Activated CD8-positive, alpha-beta T cell treated with anti-CD3 and anti-CD28 coated beads, Interleukin-2, amount 10 ng/mL, durations not matched to agents 7 days and 5 days (primary cell): Measurements from ENCODE around the gene OXCT1. TPM values are rescaled to one million over a fixed set of nuclear protein-coding genes. Genes with fewer than 3 reads are reported as not detected.

ENCODE experiments used
- ATAC-seq: fragments of 150-1000 bp; cut with Tn5 transposase; one replicate; pipeline ENCODE4 v1.10.0; 2021; ENCODE audit warnings: moderate library complexity
- CTCF ChIA-PET: fragments of 350-600 bp; sonication (Branson Sonifier 250); formaldehyde crosslinking; loops from one replicate; lab custom pipeline; 2021; ENCODE audit warnings: antibody characterized with exemption; lab: Charles Lee
- POLR2A ChIA-PET: fragments of 350-600 bp; sonication (Branson Sonifier 250); formaldehyde crosslinking; loops from one replicate; lab custom pipeline; 2021; ENCODE audit warnings: antibody characterized with exemption; lab: Charles Lee
- DNase-seq: peaks from one replicate; pipeline ENCODE4 v3.0.0-alpha.2; 2020
- H3K27ac Mint-ChIP-seq: one replicate; pipeline ENCODE4 v1.8.0; 2021; ENCODE audit warnings: mild to moderate bottlenecking, mixed read lengths
- H3K27me3 Mint-ChIP-seq: one replicate; pipeline ENCODE4 v1.8.0; 2021; ENCODE audit warnings: low read depth, mixed read lengths
- H3K36me3 Mint-ChIP-seq: one replicate; pipeline ENCODE4 v1.8.0; 2021; ENCODE audit warnings: low read depth, mixed read lengths
- H3K4me1 Mint-ChIP-seq: one replicate; pipeline ENCODE4 v1.8.0; 2021; ENCODE audit warnings: low read depth, mixed read lengths
- H3K4me3 Mint-ChIP-seq: one replicate; pipeline ENCODE4 v1.8.0; 2021; ENCODE audit warnings: mild to moderate bottlenecking, mixed read lengths
- H3K9me3 Mint-ChIP-seq: one replicate; pipeline ENCODE4 v1.8.0; 2022; ENCODE audit warnings: mixed read lengths; ENCODE audit not compliant: insufficient read depth
- total RNA-seq, 2 experiments: library from RNA; stranded (reverse); gene quantifications; one replicate each; pipeline ENCODE4 v1.2.3, GENCODE V29; 2021

OXCT1 gene
- total RNA-seq, 2 experiments from 2014 or later: 59.3 to 61.0 TPM

DNA sequence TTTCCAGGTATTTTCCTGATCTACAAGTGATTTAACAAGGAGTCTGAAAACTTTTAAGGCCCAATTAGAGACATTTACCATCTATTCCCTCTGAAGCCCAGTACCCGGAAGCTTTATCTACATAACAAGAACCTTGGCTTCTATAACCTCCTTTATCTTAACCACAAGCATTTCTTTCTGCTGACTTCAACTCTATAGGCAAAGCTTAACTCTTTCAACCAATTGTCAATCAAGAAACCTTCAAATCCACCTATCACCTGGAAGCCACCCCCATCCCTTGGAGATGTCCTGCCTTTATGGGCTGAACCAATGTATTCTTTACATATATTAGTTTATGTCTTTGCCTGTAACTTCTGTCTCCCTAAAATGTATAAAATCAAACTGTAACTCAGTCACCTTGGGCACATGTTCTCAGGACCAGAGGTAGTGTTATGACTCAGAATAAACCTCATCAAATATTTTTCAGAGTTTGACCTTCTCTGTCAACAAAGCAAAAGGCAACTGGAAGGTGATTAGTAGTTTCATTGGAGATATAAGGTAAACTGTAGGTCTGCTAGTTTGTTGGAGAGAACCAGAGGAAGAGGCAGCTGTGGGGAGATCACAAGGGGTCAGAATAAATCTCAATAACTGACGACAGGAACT lies 21.0 kb upstream of the OXCT1 start:
- ChIA-PET POLR2A (interaction anchor here (1.3 to 2.1 kb wide), 3 partner anchors 13 to 21 kb away, joined by 3 to 9 read pairs (median 5); partner anchors contain the start of genes OXCT1 and RIMOC1), CTCF (interaction anchor here (1.2 to 1.7 kb wide), 4 partner anchors 13 to 35 kb away, joined by 3 to 4 read pairs (median 4); partner anchors contain the start of gene RIMOC1)
- peak; percentile 51 for ATAC-seq
- H3K27me3 Mint-ChIP-seq: peaks cover 21% of the 10 kb centered on the region
- H3K9me3 Mint-ChIP-seq: no peaks in the 10 kb centered on the region
- DNase-seq: no peak
- no peaks in the 10 kb centered on the region for H3K36me3 Mint-ChIP-seq
- no peak overlapping the region for H3K4me3 Mint-ChIP-seq
- H3K27ac Mint-ChIP-seq: no peak overlapping the region
- H3K4me1 Mint-ChIP-seq: peaks cover 22% of the 10 kb centered on the region

DNA sequence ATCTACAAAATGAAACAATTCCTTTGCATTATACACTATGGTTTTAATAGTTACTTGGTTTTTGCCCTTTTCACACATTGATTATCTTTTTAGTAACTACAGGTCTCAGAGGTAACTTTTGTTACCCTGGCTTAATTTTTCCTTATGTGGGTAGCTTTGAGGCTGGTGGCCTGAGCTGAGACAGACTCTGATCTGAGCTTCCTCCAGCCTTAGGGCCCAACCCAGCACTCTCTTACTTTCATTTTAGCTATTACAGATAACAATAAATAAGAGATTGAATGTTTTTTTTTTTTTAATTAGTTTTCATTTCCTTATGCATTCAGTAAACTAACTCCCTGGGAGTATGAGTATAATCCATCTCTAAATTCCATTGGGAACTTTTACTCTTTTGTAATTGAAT lies 15.1 kb upstream of the OXCT1 start:
- peaks cover 12% of the 10 kb centered on the region for H3K4me1 Mint-ChIP-seq
- ChIA-PET POLR2A (interaction anchor here (1.1 to 1.2 kb wide), 2 partner anchors 15 to 18 kb away, joined by 3 read pairs; partner anchors contain the start of genes OXCT1 and RIMOC1), CTCF (interaction anchor here (1.3 kb wide), 1 partner anchor 8 kb away, joined by 5 read pairs; no protein-coding TSS in a partner anchor)
- no peaks in the 10 kb centered on the region for H3K36me3 Mint-ChIP-seq
- ATAC-seq (peak; percentile 51), DNase-seq (no peak)
- peaks cover 10% of the 10 kb centered on the region for H3K27me3 Mint-ChIP-seq
- H3K4me3 Mint-ChIP-seq: no peak overlapping the region
- no peak overlapping the region for H3K27ac Mint-ChIP-seq
- H3K9me3 Mint-ChIP-seq: no peaks in the 10 kb centered on the region

DNA sequence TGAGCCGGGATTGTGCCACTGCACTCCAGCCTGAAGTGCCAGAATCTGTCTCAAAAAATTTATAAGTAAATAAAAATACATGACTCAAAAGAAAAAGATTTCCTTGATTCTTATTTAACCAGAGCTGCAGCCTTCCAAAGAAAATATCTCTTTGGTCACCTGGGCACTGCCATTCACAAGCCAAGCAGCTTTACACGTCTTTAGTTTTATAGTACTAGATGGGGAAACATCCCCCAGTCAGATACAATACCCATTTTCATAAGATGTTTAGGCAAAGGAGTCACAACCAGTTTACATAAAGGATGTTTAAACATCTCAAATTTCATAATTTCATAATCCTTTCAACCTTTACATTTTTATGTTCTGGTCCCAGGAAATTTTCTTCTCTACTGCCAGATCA lies 13.7 kb upstream of the OXCT1 start:
- ChIA-PET POLR2A (interaction anchor here (0.7 to 1.1 kb wide), 2 partner anchors 9 to 10 kb away, joined by 3 read pairs; no protein-coding TSS in a partner anchor), CTCF (interaction anchor here (1.2 kb wide), 1 partner anchor 27 kb away, joined by 3 read pairs; no protein-coding TSS in a partner anchor)
- H3K4me1 Mint-ChIP-seq: peaks cover 12% of the 10 kb centered on the region
- H3K27ac Mint-ChIP-seq: no peak overlapping the region
- ATAC-seq (no peak), DNase-seq (no peak)
- peaks cover 7% of the 10 kb centered on the region for H3K27me3 Mint-ChIP-seq
- no peaks in the 10 kb centered on the region for H3K36me3 Mint-ChIP-seq
- H3K9me3 Mint-ChIP-seq: no peaks in the 10 kb centered on the region
- no peak overlapping the region for H3K4me3 Mint-ChIP-seq

DNA sequence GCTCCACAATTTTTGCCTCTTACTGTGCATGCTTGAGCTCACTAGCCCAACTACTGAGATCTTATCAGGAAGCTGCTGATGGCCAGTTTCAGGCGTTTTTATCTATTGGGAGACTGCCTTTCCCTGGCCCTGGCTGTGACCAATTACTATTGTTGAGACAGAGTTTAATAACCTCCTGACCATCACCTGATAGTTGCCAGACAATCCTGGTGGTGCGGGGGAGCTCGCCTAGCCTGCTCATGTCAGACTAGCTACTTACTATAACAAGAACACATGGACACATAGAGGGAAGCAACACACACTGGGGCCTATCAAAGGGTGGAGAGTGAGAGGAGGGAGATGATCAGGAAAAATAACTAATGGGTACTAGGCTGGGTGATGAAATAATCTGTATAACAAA lies 13.0 kb upstream of the OXCT1 start:
- Mint-ChIP-seq H3K27ac (no peak overlapping the region), H3K36me3 (no peaks in the 10 kb centered on the region), H3K9me3 (no peaks in the 10 kb centered on the region), H3K4me1 (peaks cover 12% of the 10 kb centered on the region), H3K27me3 (peaks cover 5% of the 10 kb centered on the region), H3K4me3 (no peak overlapping the region)
- ChIA-PET CTCF (interaction anchor here (0.6 to 1.2 kb wide), 2 partner anchors 27 to 129 kb away, joined by 3 read pairs; no protein-coding TSS in a partner anchor), POLR2A (interaction anchor here (1.1 kb wide), 1 partner anchor 10 kb away, joined by 3 read pairs; no protein-coding TSS in a partner anchor)
- ATAC-seq: no peak
- no peak for DNase-seq

DNA sequence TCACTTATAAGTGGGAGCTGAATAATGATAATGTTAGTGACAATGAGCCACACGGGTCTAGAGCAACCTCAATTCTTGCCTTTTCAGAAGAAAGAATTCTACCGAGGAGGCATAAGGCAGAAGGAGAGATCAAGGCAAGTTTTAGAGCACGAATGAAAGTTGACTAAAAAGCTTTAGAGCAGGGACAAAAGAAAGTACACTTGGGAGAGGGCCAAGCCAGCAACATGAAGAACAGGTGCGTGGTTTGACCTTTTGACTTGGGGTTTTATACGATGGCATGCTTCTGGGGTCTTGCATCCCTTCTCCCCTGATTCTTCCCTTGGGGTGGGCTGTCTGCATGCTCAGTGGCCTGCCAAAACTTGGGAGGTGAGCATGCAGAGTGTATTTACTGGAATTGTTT lies 12.5 kb upstream of the OXCT1 start:
- Mint-ChIP-seq H3K27ac (no peak overlapping the region), H3K36me3 (no peaks in the 10 kb centered on the region), H3K4me3 (no peak overlapping the region), H3K9me3 (no peaks in the 10 kb centered on the region), H3K4me1 (peaks cover 12% of the 10 kb centered on the region), H3K27me3 (peaks cover 6% of the 10 kb centered on the region)
- ATAC-seq: no peak
- DNase-seq: no peak
- POLR2A ChIA-PET: no interaction called here
- CTCF ChIA-PET: interaction anchor here (0.6 to 0.8 kb wide), 3 partner anchors 16 to 129 kb away, joined by 3 to 4 read pairs (median 3); no protein-coding TSS in a partner anchor

DNA sequence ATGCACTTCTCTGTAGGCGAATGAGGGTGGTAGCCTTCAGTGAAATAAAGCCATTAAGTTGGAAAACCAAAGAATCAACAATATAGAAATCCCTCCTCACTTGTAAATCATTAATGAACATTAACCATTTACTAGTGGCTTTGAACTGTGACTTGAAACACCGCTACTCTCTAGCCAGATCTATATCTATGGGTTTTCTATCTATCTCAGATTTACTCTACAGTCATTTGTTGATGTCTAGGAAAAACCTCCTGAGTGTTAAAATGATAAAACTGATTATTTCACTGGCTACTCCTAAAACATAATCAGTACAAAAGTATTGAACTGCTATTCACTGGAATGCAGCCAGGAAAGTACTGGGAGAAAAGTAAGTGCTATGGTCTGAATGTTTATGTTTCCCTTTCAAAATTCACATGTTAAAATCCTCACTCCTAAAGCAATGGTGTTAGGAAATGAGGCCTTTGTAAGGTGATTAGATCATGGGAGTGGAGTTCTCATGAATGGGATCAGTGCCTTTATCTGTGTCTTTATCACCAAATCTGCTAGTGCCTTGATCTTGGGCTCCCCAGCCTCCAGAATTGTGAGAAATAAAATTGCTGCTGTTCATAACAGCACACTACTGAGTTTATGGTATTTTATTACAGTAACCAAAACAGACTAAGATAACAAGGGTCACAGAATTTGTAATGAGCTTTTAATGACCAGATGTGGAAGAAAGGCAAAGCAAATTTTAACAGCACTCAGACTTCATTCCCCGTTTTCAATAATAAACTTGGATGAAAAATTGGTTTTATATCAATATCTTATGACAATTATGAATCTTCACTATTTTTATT lies 8.6 kb upstream of the OXCT1 start:
- Mint-ChIP-seq H3K36me3 (peaks cover 3% of the 10 kb centered on the region), H3K4me1 (peaks cover 15% of the 10 kb centered on the region), H3K27me3 (peaks cover 7% of the 10 kb centered on the region), H3K4me3 (no peak overlapping the region), H3K9me3 (no peaks in the 10 kb centered on the region), H3K27ac (no peak overlapping the region)
- ATAC-seq: no peak
- ChIA-PET POLR2A (no interaction called here), CTCF (no interaction called here)
- no peak for DNase-seq

DNA sequence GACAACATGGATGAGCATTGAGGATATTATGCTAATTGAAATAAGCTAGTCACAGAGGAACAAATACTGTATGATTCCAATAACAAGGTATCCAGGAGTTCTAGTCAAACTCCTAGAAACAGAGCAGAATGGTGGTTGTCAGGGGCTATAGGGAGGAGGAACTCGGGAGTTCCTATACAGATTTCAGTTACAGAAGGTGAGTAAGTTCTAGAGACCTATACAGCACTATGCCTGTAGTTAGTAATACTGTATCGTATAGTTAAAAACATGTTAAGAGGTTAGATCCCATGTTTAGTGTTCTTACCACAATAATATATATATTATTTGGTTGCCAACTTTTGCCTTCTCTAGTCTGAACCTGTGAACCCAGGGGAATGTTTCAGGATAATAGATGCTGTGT lies 7.9 kb upstream of the OXCT1 start:
- DNase-seq (no peak), ATAC-seq (no peak)
- Mint-ChIP-seq H3K9me3 (no peaks in the 10 kb centered on the region), H3K4me3 (no peak overlapping the region), H3K36me3 (peaks cover 3% of the 10 kb centered on the region), H3K4me1 (peaks cover 15% of the 10 kb centered on the region), H3K27me3 (peaks cover 7% of the 10 kb centered on the region), H3K27ac (no peak overlapping the region)
- ChIA-PET POLR2A (no interaction called here), CTCF (no interaction called here)

DNA sequence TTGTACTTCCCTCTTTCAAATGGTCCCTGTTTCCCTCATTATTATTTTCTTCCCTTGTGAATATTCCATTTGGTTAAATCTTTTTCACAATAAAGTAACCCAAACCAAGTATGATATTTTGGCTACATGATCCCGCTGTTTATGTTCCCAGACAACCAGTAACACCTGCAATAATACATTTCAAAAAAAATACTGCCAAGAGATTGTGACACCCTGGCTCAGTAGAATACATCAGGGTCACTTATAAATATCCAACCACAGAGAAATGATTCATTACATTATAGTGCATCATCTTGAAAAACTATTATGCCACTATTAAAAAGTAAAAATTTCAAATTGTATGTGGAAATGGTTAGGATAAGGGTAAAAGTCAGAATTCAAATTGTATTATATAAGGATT lies 7.2 kb upstream of the OXCT1 start:
- ATAC-seq (no peak), DNase-seq (no peak)
- Mint-ChIP-seq H3K36me3 (peaks cover 3% of the 10 kb centered on the region), H3K4me1 (peaks cover 10% of the 10 kb centered on the region), H3K9me3 (no peaks in the 10 kb centered on the region), H3K27ac (no peak overlapping the region), H3K27me3 (peaks cover 7% of the 10 kb centered on the region), H3K4me3 (no peak overlapping the region)
- CTCF ChIA-PET: interaction anchor here (1.4 to 1.5 kb wide), 2 partner anchors 8 to 14 kb away, joined by 3 to 5 read pairs; no protein-coding TSS in a partner anchor
- POLR2A ChIA-PET: interaction anchor here (1.2 kb wide), 1 partner anchor 23 kb away, joined by 3 read pairs; no protein-coding TSS in a partner anchor

DNA sequence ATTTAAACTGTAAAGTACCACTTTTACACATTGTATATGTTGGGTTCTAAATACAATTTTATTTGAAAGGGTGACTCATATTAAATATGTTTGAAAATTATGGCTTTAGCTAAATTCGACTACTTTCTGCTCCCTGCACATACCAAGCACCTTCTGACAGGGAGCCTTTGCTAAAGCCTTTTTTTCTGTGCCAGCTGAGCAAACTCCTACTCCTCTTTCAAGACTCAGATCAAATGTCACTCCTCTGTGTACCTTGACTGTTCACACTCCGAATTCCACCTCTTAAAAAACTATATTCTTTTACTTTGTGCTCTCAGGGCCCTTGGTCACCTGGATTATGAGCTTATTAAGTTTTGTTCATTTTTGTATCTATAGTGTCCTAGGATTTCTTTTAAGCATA lies 6.5 kb upstream of the OXCT1 start:
- DNase-seq (no peak), ATAC-seq (no peak)
- Mint-ChIP-seq H3K36me3 (peaks cover 3% of the 10 kb centered on the region), H3K27ac (no peak overlapping the region), H3K4me1 (peaks cover 12% of the 10 kb centered on the region), H3K9me3 (no peaks in the 10 kb centered on the region), H3K27me3 (peaks cover 7% of the 10 kb centered on the region), H3K4me3 (no peak overlapping the region)
- ChIA-PET POLR2A (interaction anchor here (1.2 to 3.4 kb wide), 2 partner anchors 24 to 28 kb away, joined by 3 to 16 read pairs; partner anchors contain the start of gene RIMOC1), CTCF (interaction anchor here (1.0 to 1.5 kb wide), 5 partner anchors 9 to 28 kb away, joined by 3 to 5 read pairs (median 3); partner anchors contain the start of gene RIMOC1)

DNA sequence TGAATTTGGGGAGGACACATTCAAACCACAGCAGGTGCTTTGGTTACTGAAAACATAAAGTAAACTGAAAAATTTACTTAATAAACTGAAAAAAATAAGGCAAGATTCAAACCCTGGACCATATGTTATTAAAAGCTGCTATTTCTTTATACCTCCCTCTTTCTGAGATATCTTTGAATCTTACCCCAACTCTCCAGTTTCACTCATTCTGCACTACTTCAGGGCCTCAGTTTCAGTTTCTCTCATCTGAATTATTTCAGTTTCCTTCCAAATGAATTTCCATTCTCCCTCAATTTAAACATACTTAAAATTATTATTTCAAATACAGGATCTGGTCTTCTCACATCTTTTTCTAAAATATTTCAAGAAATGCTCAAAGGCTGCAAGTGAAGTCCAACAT lies 4.9 kb upstream of the OXCT1 start:
- ATAC-seq (no peak), DNase-seq (no peak)
- Mint-ChIP-seq H3K4me1 (peaks cover 24% of the 10 kb centered on the region), H3K27ac (no peak overlapping the region), H3K36me3 (peaks cover 3% of the 10 kb centered on the region), H3K27me3 (peaks cover 7% of the 10 kb centered on the region), H3K4me3 (no peak overlapping the region), H3K9me3 (no peaks in the 10 kb centered on the region)
- CTCF ChIA-PET: interaction anchor here (1.3 kb wide), 1 partner anchor 19 kb away, joined by 3 read pairs; no protein-coding TSS in a partner anchor
- POLR2A ChIA-PET: interaction anchor here (1.1 to 3.4 kb wide), 3 partner anchors 9 to 29 kb away, joined by 3 to 16 read pairs (median 5); partner anchors contain the start of gene RIMOC1

DNA sequence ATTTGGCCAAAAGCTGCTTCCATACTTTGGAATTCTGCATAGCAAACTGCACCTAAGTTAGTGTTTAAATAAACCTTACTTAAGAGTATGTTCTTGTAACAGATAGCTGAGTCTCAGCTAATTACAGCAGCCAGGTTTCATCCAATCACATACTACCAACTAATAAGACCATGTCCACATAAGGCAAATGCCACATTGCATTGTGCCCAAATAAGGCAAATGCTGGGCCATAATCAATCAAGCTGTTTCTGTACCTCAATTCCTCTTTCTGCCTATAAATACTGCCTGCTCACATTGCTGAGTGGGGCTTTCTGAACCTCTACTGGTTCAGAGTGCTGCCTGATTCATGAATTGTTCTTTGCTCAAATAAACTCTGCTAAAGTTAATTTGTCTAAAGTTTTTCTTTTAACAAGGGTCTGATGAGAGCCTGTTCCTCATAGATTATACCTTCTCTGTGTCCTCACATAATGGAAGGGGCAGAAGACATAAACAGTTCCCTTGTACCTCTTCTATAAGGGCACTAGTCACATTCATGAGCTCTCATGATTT lies 4.4 kb upstream of the OXCT1 start:
- no peak overlapping the region for H3K4me3 Mint-ChIP-seq
- ChIA-PET POLR2A (interaction anchor here (1.1 to 3.4 kb wide), 3 partner anchors 9 to 30 kb away, joined by 3 to 16 read pairs (median 5); partner anchors contain the start of gene RIMOC1), CTCF (interaction anchor here (1.3 kb wide), 1 partner anchor 18 kb away, joined by 3 read pairs; no protein-coding TSS in a partner anchor)
- H3K27me3 Mint-ChIP-seq: peaks cover 7% of the 10 kb centered on the region
- peaks cover 3% of the 10 kb centered on the region for H3K36me3 Mint-ChIP-seq
- H3K27ac Mint-ChIP-seq: no peak overlapping the region
- DNase-seq: no peak
- no peak for ATAC-seq
- H3K4me1 Mint-ChIP-seq: peaks cover 24% of the 10 kb centered on the region
- no peaks in the 10 kb centered on the region for H3K9me3 Mint-ChIP-seq
